ENCODE results near the gene BPHL. TPM values are rescaled to one million over a fixed set of nuclear protein-coding genes. Genes with fewer than 3 reads are reported as not detected.
A peak's percentile ranks its signal among the peaks of the same experiment; 100 is the strongest.

The BPHL gene
- total and polyA plus RNA-seq, 2 donors = 11.6 to 16.8 TPM

DNA sequence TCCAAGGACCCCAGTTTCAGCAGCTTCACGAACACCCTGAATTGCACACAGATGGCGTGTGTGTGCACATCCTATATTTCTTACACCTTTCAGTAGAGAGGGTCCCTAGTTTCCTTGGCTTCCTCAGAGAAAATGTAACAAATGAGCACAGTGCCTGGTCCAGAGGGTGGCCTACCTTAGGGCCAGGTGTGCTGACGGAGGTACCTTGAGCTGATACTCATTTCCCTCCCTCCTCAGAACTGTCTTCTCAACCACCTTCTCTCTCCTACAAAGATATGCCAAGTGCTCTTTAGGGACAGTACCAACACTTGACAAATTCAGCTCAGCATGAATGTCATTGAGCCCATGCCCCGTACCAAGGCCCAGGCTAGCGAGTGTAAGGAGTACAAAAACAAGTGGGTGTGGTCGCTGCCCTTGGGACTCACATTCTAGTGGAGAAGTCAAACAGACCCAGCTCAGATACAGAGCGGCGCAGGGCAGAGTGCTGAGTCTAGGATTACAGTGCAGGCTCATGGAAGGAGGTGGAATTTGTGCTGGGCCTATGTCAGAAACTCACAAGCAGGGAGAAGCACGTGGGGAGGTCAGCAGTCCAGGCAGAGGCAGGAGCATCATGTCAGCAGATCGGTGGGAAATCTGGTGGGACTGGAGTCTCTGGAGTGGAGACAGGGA lies 9.6 kb upstream of the BPHL start:
- no peak overlapping the region for H3K4me3 ChIP-seq (ENCODE audit: low read length in 2 of 2)
- H3K36me3 ChIP-seq (ENCODE audit: control insufficient read depth in 2 of 2, insufficient read depth in 2 of 2, low read length in 1 of 2) = peaks cover 50 to 74% of the 10 kb centered on the region in 2 donors
- no peak overlapping the region for H3K27ac ChIP-seq (ENCODE audit: low read depth in 1 of 2, low read length in 1 of 2)
- H3K9me3 ChIP-seq (ENCODE audit: control insufficient read depth in 2 of 2, insufficient read depth in 1 of 2, low read length in 1 of 2) = no peaks in the 10 kb centered on the region
- WGBS = 98% methylated on average over 10 of the region's 10 CpGs
- no peak for DNase-seq (ENCODE audit: low read depth in 6 of 9, low spot score in 9 of 9)
- H3K27me3 ChIP-seq (ENCODE audit: control insufficient read depth in 2 of 2, insufficient read depth in 1 of 2, low read length in 1 of 2) = no peaks in the 10 kb centered on the region
- H3K4me1 ChIP-seq (ENCODE audit: control insufficient read depth in 2 of 2, insufficient read depth in 2 of 2, low read length in 2 of 2) = peaks cover 0 to 4% of the 10 kb centered on the region in 2 donors

DNA sequence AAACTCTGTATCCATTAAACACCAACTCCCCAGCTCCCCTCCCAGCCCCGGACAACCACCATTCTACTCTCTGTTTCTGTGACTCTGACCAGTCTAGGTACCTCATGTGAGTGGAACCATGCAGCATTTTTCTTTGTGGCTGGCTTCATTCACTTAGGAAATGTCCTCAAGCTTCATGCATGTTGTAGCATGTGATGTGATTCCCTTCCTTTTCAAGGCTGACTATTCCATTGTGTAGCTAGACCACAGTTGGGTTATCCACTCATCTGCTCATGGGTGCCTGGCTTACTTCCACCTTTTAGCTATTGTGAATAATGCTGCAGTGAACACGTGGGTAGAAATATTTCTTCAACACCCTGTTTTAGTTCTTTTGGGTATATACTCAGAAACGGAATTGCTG lies 8.8 kb upstream of the BPHL start:
- DNase-seq (ENCODE audit: low read depth in 6 of 9, low spot score in 9 of 9) = no peak
- Histone ChIP-seq H3K27ac (ENCODE audit: low read depth in 1 of 2, low read length in 1 of 2) (no peak overlapping the region), H3K4me1 (ENCODE audit: control insufficient read depth in 2 of 2, insufficient read depth in 2 of 2, low read length in 2 of 2) (peaks cover 0 to 4% of the 10 kb centered on the region in 2 donors), H3K27me3 (ENCODE audit: control insufficient read depth in 2 of 2, insufficient read depth in 1 of 2, low read length in 1 of 2) (no peaks in the 10 kb centered on the region), H3K36me3 (ENCODE audit: control insufficient read depth in 2 of 2, insufficient read depth in 2 of 2, low read length in 1 of 2) (peaks cover 58 to 76% of the 10 kb centered on the region in 2 donors), H3K4me3 (ENCODE audit: low read length in 2 of 2) (no peak overlapping the region), H3K9me3 (ENCODE audit: control insufficient read depth in 2 of 2, insufficient read depth in 1 of 2, low read length in 1 of 2) (no peaks in the 10 kb centered on the region)
- WGBS = 98% methylated on average over 3 of the region's 3 CpGs

DNA sequence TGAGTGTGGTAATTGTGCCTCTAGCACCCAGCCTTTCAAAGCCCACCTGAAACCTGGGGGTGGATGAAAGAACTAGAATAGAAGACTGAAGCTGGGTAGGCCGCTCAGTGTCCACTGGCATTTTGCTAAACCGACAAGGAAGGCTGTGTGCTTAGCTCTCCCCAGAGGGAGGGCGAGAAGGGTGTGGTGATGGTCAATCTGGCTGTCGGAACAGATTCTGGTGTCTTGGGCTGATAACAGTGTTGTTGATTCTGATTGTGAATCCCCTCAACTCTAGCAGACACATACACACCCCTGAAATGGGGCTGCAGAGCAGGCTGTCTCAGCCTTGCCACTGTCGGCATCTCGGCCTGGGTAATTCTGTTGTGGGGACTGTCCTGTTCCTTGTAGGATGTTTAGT lies 4.1 kb upstream of the BPHL start:
- Histone ChIP-seq H3K4me1 (ENCODE audit: control insufficient read depth in 2 of 2, insufficient read depth in 2 of 2, low read length in 2 of 2) (peaks cover 7 to 14% of the 10 kb centered on the region in 2 donors), H3K36me3 (ENCODE audit: control insufficient read depth in 2 of 2, insufficient read depth in 2 of 2, low read length in 1 of 2) (peaks cover 40 to 47% of the 10 kb centered on the region in 2 donors), H3K27ac (ENCODE audit: low read depth in 1 of 2, low read length in 1 of 2) (no peak overlapping the region), H3K4me3 (ENCODE audit: low read length in 2 of 2) (no peak overlapping the region), H3K27me3 (ENCODE audit: control insufficient read depth in 2 of 2, insufficient read depth in 1 of 2, low read length in 1 of 2) (peaks cover 0 to 5% of the 10 kb centered on the region in 2 donors), H3K9me3 (ENCODE audit: control insufficient read depth in 2 of 2, insufficient read depth in 1 of 2, low read length in 1 of 2) (no peaks in the 10 kb centered on the region)
- WGBS = 97% methylated on average over 6 of the region's 6 CpGs
- DNase-seq (ENCODE audit: low read depth in 6 of 9, low spot score in 9 of 9) = no peak

DNA sequence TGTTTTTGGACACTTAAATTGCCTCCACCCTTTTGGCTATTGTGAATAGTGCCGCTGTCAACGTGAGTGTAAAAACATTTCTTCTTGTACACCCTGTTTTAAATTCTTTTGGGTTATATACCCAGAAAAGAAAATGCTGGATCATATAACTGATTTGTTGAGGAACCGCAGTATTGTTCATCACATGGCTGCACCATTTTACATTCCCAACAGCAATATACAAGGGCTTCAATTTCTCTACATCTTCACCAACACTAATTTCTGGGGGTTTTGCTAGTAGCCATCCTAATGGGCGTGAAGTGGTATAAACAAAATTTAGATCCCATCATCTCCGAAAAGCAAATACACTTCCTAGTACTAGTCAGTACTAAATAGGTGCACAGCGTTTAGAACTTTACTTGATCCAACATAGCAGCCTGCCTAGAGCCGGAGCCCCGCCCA lies 579 bp upstream of the BPHL start:
- Histone ChIP-seq H3K4me3 (ENCODE audit: low read length in 2 of 2) (peak overlapping the region; percentile 74 to 97), H3K27ac (ENCODE audit: low read depth in 1 of 2, low read length in 1 of 2) (peak overlapping the region in 1 of 2 donors; percentile 88), H3K4me1 (ENCODE audit: control insufficient read depth in 2 of 2, insufficient read depth in 2 of 2, low read length in 2 of 2) (peaks cover 7 to 14% of the 10 kb centered on the region in 2 donors), H3K36me3 (ENCODE audit: control insufficient read depth in 2 of 2, insufficient read depth in 2 of 2, low read length in 1 of 2) (peaks cover 20 to 25% of the 10 kb centered on the region in 2 donors), H3K9me3 (ENCODE audit: control insufficient read depth in 2 of 2, insufficient read depth in 1 of 2, low read length in 1 of 2) (no peaks in the 10 kb centered on the region), H3K27me3 (ENCODE audit: control insufficient read depth in 2 of 2, insufficient read depth in 1 of 2, low read length in 1 of 2) (peaks cover 0 to 5% of the 10 kb centered on the region in 2 donors)
- DNase-seq (ENCODE audit: low read depth in 6 of 9, low spot score in 9 of 9) = peak in 1 of 9 donors; percentile 59
- 21% methylated on average over 8 of the region's 8 CpGs for WGBS

DNA sequence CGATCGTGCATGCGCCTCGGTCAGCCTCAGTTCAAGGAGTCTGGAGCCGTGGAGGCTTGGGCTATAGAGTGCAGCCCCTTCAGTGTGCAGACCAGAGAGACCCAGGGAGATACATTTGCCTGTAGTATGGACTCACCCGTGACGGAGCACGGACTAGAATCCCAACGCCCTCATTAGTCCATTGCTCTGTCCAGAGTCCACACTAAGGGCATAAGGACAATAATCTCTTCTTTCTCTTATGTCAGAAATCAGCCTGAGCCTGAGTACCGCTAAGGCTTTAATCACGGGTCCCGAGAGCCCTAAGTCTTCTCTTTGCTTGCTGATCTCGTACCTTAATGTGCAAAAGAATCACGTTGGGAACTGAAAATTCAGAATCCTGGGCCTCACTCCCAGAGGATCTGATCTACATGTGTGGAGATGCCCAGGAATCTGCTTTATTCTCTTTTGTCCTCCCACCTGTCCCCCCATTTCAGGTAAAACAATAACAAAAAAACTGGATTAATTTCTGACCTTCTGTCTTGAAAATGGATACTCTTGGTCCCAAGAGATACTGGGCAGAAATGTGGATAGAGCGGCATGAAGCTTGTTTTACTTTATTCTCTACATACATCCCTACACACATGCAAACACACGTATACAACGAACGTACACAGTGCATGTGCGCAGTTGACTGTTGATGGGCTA lies 671 bp downstream of the BPHL start:
- Histone ChIP-seq H3K27ac (ENCODE audit: low read depth in 1 of 2, low read length in 1 of 2) (no peak overlapping the region), H3K9me3 (ENCODE audit: control insufficient read depth in 2 of 2, insufficient read depth in 1 of 2, low read length in 1 of 2) (no peaks in the 10 kb centered on the region), H3K4me1 (ENCODE audit: control insufficient read depth in 2 of 2, insufficient read depth in 2 of 2, low read length in 2 of 2) (peaks cover 7 to 11% of the 10 kb centered on the region in 2 donors), H3K27me3 (ENCODE audit: control insufficient read depth in 2 of 2, insufficient read depth in 1 of 2, low read length in 1 of 2) (peaks cover 0 to 5% of the 10 kb centered on the region in 2 donors), H3K4me3 (ENCODE audit: low read length in 2 of 2) (peak overlapping the region; percentile 74 to 97), H3K36me3 (ENCODE audit: control insufficient read depth in 2 of 2, insufficient read depth in 2 of 2, low read length in 1 of 2) (peaks cover 8 to 13% of the 10 kb centered on the region in 2 donors)
- DNase-seq (ENCODE audit: low read depth in 6 of 9, low spot score in 9 of 9) = peak in 2 of 9 donors; percentile 5 to 24
- WGBS = 28% methylated on average over 19 of the region's 19 CpGs

DNA sequence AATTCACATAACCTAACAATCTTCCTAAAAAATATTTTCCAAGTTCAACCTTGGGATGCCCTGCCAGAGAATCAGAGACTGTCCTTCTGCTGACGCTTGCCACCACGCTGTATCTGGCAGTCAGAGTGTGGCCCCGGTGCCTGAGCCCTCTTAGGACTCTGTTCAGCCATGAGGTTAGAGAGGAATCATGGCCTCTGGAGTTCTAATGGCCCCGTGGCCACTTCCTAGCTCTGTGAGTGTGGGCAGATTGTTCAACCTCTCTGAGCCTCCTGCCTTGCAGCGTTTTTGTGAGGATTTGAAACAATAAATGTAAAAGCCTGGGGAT lies 2.2 kb downstream of the BPHL start:
- peaks cover 7 to 11% of the 10 kb centered on the region in 2 donors for H3K4me1 ChIP-seq (ENCODE audit: control insufficient read depth in 2 of 2, insufficient read depth in 2 of 2, low read length in 2 of 2)
- DNase-seq (ENCODE audit: low read depth in 6 of 9, low spot score in 9 of 9) = no peak
- H3K27me3 ChIP-seq (ENCODE audit: control insufficient read depth in 2 of 2, insufficient read depth in 1 of 2, low read length in 1 of 2) = peaks cover 0 to 5% of the 10 kb centered on the region in 2 donors
- H3K27ac ChIP-seq (ENCODE audit: low read depth in 1 of 2, low read length in 1 of 2) = no peak overlapping the region
- H3K9me3 ChIP-seq (ENCODE audit: control insufficient read depth in 2 of 2, insufficient read depth in 1 of 2, low read length in 1 of 2) = no peaks in the 10 kb centered on the region
- no peak overlapping the region for H3K4me3 ChIP-seq (ENCODE audit: low read length in 2 of 2)
- no peaks in the 10 kb centered on the region for H3K36me3 ChIP-seq (ENCODE audit: control insufficient read depth in 2 of 2, insufficient read depth in 2 of 2, low read length in 1 of 2)
- WGBS = 96% methylated on average over 5 of the region's 5 CpGs

DNA sequence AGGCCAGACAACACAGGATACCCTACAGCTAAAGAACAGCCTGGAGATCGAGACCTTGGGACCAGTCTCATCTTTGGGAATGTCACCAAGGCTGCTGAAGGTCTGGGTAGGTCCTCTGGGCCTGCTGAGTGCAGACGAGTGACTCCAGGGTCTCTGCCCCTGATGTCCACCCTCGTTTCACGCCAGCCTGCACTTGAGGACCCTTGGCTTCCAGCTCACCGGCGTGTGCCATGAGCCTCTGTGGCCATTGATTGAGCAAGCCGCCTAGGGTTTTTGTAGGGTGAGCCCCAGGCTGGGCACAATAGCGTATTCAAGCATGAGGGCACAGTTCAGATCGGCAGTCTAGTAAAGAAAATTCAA lies 4.3 kb downstream of the BPHL start:
- peaks cover 0 to 5% of the 10 kb centered on the region in 2 donors for H3K27me3 ChIP-seq (ENCODE audit: control insufficient read depth in 2 of 2, insufficient read depth in 1 of 2, low read length in 1 of 2)
- H3K36me3 ChIP-seq (ENCODE audit: control insufficient read depth in 2 of 2, insufficient read depth in 2 of 2, low read length in 1 of 2) = no peaks in the 10 kb centered on the region
- no peak overlapping the region for H3K4me3 ChIP-seq (ENCODE audit: low read length in 2 of 2)
- DNase-seq (ENCODE audit: low read depth in 6 of 9, low spot score in 9 of 9) = no peak
- H3K4me1 ChIP-seq (ENCODE audit: control insufficient read depth in 2 of 2, insufficient read depth in 2 of 2, low read length in 2 of 2) = peaks cover 6 to 9% of the 10 kb centered on the region in 2 donors
- WGBS = 99% methylated on average over 9 of the region's 9 CpGs
- H3K9me3 ChIP-seq (ENCODE audit: control insufficient read depth in 2 of 2, insufficient read depth in 1 of 2, low read length in 1 of 2) = no peaks in the 10 kb centered on the region
- no peak overlapping the region for H3K27ac ChIP-seq (ENCODE audit: low read depth in 1 of 2, low read length in 1 of 2)

DNA sequence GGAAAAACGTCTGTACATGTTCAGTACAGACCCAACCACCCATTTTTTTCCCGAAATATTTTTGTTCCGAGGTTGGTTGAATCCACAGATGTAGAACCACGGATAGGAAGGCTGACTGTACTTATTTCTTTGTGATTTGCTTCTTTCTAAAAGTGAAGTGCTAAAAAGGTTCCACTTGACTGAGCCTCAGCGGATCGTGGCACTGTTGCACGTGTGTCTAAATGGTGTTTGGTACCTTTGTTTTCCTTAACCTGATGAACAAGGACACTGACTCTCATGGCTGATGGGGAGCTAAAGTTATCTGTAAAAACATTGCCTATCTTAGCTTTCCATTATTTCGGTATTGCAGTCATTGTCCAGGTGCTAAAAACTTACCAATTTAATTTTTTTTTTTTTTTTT lies 6.2 kb downstream of the BPHL start:
- no peak for DNase-seq (ENCODE audit: low read depth in 6 of 9, low spot score in 9 of 9)
- Histone ChIP-seq H3K4me1 (ENCODE audit: control insufficient read depth in 2 of 2, insufficient read depth in 2 of 2, low read length in 2 of 2) (no peaks in the 10 kb centered on the region), H3K27me3 (ENCODE audit: control insufficient read depth in 2 of 2, insufficient read depth in 1 of 2, low read length in 1 of 2) (no peaks in the 10 kb centered on the region), H3K9me3 (ENCODE audit: control insufficient read depth in 2 of 2, insufficient read depth in 1 of 2, low read length in 1 of 2) (no peaks in the 10 kb centered on the region), H3K36me3 (ENCODE audit: control insufficient read depth in 2 of 2, insufficient read depth in 2 of 2, low read length in 1 of 2) (peaks cover 0 to 4% of the 10 kb centered on the region in 2 donors), H3K4me3 (ENCODE audit: low read length in 2 of 2) (no peak overlapping the region), H3K27ac (ENCODE audit: low read depth in 1 of 2, low read length in 1 of 2) (no peak overlapping the region)
- 91% methylated on average over 8 of the region's 8 CpGs for WGBS

DNA sequence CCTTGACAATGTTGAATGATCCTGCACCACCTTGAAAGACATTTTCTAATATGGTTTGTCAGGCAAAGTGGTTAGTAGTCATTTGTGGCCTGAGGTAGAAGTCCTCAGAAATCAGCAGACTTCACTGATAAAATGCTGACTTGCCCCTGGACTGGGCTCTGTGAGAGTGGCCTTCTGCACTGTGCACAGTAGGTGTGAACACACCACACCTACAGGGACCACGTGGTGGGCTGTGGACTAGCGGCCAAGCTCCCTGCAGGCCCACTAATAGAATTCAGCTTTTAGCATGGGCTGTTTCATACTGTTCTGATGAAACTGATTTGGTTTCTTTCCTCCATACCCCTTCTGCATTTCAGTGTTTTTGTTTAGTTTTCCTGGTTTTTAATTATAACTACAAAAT lies 7.3 kb downstream of the BPHL start:
- Histone ChIP-seq H3K4me3 (ENCODE audit: low read length in 2 of 2) (no peak overlapping the region), H3K27me3 (ENCODE audit: control insufficient read depth in 2 of 2, insufficient read depth in 1 of 2, low read length in 1 of 2) (no peaks in the 10 kb centered on the region), H3K9me3 (ENCODE audit: control insufficient read depth in 2 of 2, insufficient read depth in 1 of 2, low read length in 1 of 2) (no peaks in the 10 kb centered on the region), H3K27ac (ENCODE audit: low read depth in 1 of 2, low read length in 1 of 2) (no peak overlapping the region), H3K4me1 (ENCODE audit: control insufficient read depth in 2 of 2, insufficient read depth in 2 of 2, low read length in 2 of 2) (no peaks in the 10 kb centered on the region), H3K36me3 (ENCODE audit: control insufficient read depth in 2 of 2, insufficient read depth in 2 of 2, low read length in 1 of 2) (peaks cover 0 to 7% of the 10 kb centered on the region in 2 donors)
- 57% methylated on average over 2 of the region's 2 CpGs for WGBS
- DNase-seq (ENCODE audit: low read depth in 6 of 9, low spot score in 9 of 9) = no peak

All from thymus (tissue), 11 donors.